Left colon (tissue), 2 donors: ENCODE data around the gene SALL1. TPM values are rescaled to one million over a fixed set of nuclear protein-coding genes. Genes with fewer than 3 reads are reported as not detected.

ENCODE experiments used
- ATAC-seq: fragments of 200-7000 bp; cut with Tn5 transposase; one replicate; pipeline ENCODE4 v1.9.1; 2020; ENCODE audit warnings: mild to moderate bottlenecking, moderate library complexity
- DNase-seq, 2 donors: peaks; one replicate each; pipeline ENCODE4 v3.0.0-alpha.2; 2020
- intact Hi-C, 2 donors: fragments of 100-400 bp; cut with DNase I in 1 of 2; cut with micrococcal nuclease in 1 of 2; formaldehyde crosslinking; loops; one replicate each; pipeline versions ENCODE4 v1.11.2 to v1.14.0; 2022; cut with DNase I, micrococcal nuclease
- total RNA-seq, 2 donors: library from RNA; stranded (reverse); fragmentation: NEBNext Ultra II Directional; extraction: Animal tissue kit (Norgen Biotek cat#: 25700); gene quantifications; one replicate each; pipeline ENCODE4 v1.2.1, GENCODE V29; 2021
- donor health status: DM: no; HTN: no; CAD: no.
- donor health status: DM: yes; HTN: yes; CAD: no.

The SALL1 gene
- total RNA-seq, 2 donors from 2014 or later, result 1.6 to 2.0 TPM

- intact Hi-C loops, result no loop called here
- no peak for DNase-seq
- ATAC-seq, result no peak
Measured at GRCh38 chr16:51119973-51120729, 30.9 kb downstream of the SALL1 start.

DNA sequence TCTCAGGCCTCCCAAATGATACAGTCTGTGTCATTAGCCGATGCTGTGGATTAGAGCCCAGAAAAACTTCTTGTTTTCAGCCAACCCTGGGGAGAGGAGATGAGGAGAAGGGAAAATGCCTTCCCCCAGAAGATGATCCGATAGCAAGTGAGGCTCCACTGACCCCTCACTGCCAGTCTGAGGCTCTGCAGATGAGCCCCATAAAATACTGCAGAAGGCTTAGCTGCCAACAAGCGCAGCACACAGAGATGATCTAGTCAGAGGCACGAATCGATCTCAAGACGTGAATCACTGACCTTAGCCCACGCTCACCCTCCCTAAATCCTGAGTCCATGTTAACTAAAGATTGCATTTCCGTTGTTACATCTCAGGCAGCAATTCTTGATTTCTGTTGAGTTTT lies 31.5 kb downstream of the SALL1 start:
- intact Hi-C loops, result no loop called here
- ATAC-seq (no peak), DNase-seq (no peak)

DNA sequence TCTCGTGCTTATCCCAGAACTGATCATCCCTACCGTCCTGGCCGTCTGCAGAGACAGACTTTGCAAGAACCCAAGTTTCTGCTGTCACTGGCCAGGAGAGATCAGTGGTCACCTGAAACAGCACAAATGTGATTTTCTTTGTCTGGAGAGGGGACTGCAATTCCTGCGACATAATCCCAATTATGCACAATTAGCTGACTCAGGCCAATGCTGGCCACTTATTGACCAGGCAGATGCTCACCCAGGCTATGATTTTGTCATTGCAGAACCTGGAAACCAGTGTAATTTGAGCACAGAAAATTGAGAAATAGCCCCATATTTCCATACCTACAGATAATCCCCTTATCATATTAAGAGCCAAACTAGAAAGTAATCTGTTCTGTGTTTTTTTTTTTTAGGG lies 34.7 kb downstream of the SALL1 start:
- intact Hi-C loops, result no loop called here
- ATAC-seq (no peak), DNase-seq (no peak)

DNA sequence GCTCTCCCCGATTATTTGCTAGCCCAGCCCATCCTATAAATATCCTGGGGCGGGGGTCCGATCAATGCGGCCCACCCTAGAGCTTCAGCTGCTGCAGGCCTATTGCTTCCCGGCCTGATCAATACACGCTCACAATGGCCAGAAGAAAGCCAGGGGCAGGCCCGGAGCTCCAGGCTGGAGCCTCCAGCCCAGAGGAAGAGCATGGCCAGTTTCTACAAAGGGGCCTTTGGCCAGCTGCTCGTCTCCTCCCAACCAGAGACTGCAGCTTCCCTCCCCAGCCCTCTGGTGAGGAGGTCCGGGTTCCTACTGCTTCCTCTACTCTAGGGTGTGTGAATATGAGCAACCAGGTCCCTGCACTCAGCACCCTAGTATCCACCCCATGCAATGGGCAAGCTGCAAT lies 36.7 kb downstream of the SALL1 start:
- DNase-seq (no peak), ATAC-seq (no peak)
- intact Hi-C loops, result no loop called here

DNA sequence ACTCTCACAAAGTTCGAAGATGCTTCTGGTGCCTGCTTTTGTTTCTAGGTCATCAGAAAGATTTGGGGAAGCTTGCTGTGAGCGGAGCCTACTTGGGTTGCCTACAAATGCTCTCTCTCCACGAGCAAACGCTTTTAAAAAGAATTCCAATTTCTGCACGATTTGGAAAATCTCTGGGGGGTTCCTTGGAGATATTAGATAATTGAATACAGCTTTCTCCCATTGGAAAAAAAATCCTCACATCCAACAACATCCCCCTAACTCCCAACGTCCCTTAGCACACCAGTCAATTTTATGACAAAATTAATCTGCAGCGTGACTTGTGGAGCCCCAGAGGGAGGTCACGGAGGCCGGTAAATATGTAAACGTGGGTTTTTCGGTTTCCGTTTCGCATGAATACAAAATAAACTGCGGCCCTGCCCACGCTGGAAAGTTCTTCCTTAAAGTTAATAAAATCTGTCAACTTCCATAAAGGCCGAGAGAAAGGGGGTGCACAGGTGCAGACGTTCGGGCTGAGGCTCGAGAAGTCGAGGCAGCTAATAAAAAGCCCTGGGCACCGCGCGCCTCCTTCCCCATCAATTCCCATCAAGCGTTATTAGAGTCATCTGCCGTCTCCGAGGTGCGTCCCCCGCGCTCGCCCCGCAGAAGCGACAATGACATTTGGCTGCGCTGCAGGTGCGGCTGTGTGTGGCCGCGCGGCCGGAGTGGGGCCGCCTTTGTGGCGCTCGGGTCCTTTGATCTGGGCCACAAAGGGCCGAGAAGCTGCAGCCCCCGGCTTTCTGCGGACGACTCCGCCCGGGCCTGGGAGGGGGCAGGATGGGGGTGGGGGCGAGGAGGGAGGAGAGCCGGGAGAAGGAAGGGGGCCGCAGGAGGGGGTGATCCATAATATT lies 37.6 kb downstream of the SALL1 start:
- no peak for ATAC-seq
- intact Hi-C loops, result no loop called here
- DNase-seq, result no peak

GRCh38 chr16:51112323-51112722 lies 38.7 kb downstream of the SALL1 start:
- intact Hi-C loops, result no loop called here
- no peak for ATAC-seq
- DNase-seq, result no peak

GRCh38 chr16:51111759-51112158 lies 39.3 kb downstream of the SALL1 start:
- intact Hi-C loops, result no loop called here
- ATAC-seq (no peak), DNase-seq (no peak)

- DNase-seq, result no peak
- intact Hi-C loops, result no loop called here
- no peak for ATAC-seq
Measured at GRCh38 chr16:51110700-51111157, 40.3 kb downstream of the SALL1 start.

DNA sequence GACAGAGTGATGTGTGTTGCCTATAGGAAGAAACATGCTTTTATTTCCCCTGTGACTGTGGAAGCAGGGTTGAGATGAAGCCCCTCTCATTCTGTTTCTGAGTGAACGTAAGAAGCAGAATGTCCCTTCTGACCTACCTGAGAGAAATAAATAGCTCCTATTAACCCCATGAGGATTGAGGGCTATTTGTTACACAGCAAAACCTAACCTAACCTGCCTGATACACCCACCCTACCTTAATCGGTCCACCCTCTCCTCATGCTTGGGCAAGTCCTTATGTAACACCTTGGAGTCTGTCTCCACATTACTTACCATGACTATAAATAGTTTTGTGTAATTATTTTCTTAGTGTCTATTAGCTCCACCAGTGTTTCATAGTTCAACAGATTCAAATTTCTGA lies 41.9 kb downstream of the SALL1 start:
- DNase-seq, result no peak
- ATAC-seq, result no peak
- intact Hi-C loops, result no loop called here

GRCh38 chr16:51107742-51108141 lies 43.3 kb downstream of the SALL1 start:
- DNase-seq, result no peak
- intact Hi-C loops, result no loop called here
- no peak for ATAC-seq

- DNase-seq (no peak), ATAC-seq (no peak)
- intact Hi-C loops, result no loop called here
Measured at GRCh38 chr16:51106535-51106934, 44.5 kb downstream of the SALL1 start.

- no peak for ATAC-seq
- intact Hi-C loops, result no loop called here
- no peak for DNase-seq
Measured at GRCh38 chr16:51103590-51103989, 47.5 kb downstream of the SALL1 start.

GRCh38 chr16:51097729-51098128 lies 53.3 kb downstream of the SALL1 start:
- DNase-seq, result no peak
- no peak for ATAC-seq
- intact Hi-C loops, result no loop called here

- DNase-seq, result no peak
- intact Hi-C loops, result no loop called here
- no peak for ATAC-seq
Measured at GRCh38 chr16:51095890-51096626, 55.0 kb downstream of the SALL1 start.

DNA sequence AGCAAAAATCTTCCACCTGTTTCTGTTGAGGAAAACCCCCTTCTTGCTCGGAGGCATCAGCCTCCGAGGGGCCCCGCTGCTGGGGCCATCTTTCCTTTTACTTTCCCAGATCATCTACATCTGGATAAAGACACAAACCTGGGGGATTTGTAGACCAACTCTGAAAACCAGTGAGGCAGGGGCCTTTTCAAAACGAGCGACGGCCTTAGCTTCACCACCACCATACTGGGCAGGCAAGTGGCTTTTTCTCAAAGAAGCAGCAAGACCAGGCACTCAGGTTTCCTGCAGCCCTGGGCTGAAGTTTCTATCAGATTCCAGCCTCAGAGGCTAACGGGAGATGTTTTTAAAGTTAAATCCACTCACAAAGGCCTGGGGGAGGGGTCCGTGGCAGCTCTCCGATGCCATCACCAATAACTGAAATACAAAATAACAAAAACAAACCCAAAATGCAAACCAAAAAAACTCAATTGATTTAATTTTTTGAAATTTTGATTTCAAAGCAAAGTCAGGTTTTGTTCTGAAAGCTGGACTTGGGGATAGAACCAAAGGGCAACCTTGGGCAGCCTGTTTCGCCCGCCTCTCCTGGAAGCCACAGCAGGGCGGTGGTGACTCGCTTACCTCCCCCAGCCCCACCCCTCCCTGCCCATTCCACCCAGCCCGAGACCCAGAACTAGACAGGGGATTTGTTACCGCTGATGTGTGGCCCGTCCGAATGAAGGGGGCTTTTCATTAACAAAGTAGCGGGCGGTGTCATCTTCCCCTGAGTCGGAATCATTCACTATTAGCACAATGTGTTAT lies 55.8 kb downstream of the SALL1 start:
- no peak for DNase-seq
- no peak for ATAC-seq
- intact Hi-C loops, result no loop called here

- intact Hi-C loops, result no loop called here
- ATAC-seq (no peak), DNase-seq (no peak)
Measured at GRCh38 chr16:51093726-51094280, 57.3 kb downstream of the SALL1 start.
